ENCODE measurements around the gene IGF1. TPM values are rescaled to one million over a fixed set of nuclear protein-coding genes. Genes with fewer than 3 reads are reported as not detected.
"Not testable (repeated sequence)": the region's sequence is repeated elsewhere in the genome, so short reads cannot be mapped to it uniquely, and the experiment has no call there.

Gene IGF1
- total and polyA plus RNA-seq, 7 donors: 7.4 to 27.1 (median 15.6) TPM

DNA sequence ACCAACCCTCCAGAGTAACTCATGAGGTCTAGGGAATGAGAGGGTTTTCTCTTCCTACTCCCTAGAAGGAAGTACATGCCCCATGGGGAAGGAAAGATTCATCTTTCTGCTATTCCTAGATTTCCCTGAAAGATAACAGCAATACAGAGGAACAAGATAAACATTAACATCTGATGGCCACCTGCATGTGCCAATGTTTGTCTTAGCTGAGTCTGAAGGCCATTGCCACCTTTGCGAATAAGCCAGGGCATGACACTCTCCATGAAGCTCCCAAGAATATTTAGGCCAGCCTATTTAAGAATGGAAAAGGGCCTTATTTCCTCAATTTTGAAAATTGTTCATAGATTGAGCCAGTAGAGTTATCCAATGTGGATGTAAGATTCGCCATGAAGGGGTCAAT lies 26.0 kb downstream of the IGF1 start:
- DNase-seq: no peak
- peak overlapping the region in 1 of 4 donors; percentile 39 for H3K27ac ChIP-seq
- no peaks in the 10 kb centered on the region for H3K4me1 ChIP-seq
- 59 to 83% methylated on average over 2 of the region's 2 CpGs for WGBS, 2 donors
- no peaks in the 10 kb centered on the region for H3K9me3 ChIP-seq
- H3K36me3 ChIP-seq: no peaks in the 10 kb centered on the region
- TF ChIP-seq, protein P1, sequence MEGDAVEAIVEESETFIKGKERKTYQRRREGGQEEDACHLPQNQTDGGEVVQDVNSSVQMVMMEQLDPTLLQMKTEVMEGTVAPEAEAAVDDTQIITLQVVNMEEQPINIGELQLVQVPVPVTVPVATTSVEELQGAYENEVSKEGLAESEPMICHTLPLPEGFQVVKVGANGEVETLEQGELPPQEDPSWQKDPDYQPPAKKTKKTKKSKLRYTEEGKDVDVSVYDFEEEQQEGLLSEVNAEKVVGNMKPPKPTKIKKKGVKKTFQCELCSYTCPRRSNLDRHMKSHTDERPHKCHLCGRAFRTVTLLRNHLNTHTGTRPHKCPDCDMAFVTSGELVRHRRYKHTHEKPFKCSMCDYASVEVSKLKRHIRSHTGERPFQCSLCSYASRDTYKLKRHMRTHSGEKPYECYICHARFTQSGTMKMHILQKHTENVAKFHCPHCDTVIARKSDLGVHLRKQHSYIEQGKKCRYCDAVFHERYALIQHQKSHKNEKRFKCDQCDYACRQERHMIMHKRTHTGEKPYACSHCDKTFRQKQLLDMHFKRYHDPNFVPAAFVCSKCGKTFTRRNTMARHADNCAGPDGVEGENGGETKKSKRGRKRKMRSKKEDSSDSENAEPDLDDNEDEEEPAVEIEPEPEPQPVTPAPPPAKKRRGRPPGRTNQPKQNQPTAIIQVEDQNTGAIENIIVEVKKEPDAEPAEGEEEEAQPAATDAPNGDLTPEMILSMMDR (IDR thresholded peaks at IDR 0.05): no peak
- TF ChIP-seq EP300 (IDR thresholded peaks at IDR 0.05): no peak
- no peak for TF ChIP-seq POLR2A (IDR thresholded peaks at IDR 0.05)
- TF ChIP-seq POLR2AphosphoS5 (IDR thresholded peaks at IDR 0.05): no peak
- no peak overlapping the region for H3K4me3 ChIP-seq
- intact Hi-C loops (cut with DNase I): no loop called here
- no peaks in the 10 kb centered on the region for H3K27me3 ChIP-seq

DNA sequence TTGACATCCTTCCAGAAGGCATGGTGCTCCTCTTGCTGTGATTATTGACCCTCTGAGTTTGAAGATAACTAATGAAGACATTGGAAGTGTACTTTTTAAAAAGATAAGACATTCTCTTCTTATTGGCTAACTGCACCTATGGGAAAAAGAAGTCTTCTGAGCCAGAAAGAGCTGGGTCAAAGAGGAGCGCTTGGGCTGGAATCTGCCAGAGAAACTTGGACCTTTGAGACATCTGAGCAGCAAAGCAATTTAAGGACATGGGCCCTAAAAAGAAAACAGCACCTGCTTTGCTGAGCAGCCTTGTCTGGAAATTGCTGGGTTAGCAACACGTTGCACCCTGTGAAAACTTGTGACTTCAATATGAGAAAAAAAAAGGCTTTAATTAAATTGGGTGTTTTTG lies 27.8 kb downstream of the IGF1 start:
- Histone ChIP-seq H3K9me3 (no peaks in the 10 kb centered on the region), H3K4me1 (no peaks in the 10 kb centered on the region), H3K27me3 (no peaks in the 10 kb centered on the region), H3K4me3 (no peak overlapping the region), H3K27ac (no peak overlapping the region), H3K36me3 (no peaks in the 10 kb centered on the region)
- TF ChIP-seq, protein P1 (IDR thresholded peaks at IDR 0.05): no peak
- TF ChIP-seq EP300 (IDR thresholded peaks at IDR 0.05): no peak
- intact Hi-C loops (cut with DNase I): no loop called here
- WGBS, 2 donors: 73 to 83% methylated on average over 2 of the region's 2 CpGs
- DNase-seq: no peak

DNA sequence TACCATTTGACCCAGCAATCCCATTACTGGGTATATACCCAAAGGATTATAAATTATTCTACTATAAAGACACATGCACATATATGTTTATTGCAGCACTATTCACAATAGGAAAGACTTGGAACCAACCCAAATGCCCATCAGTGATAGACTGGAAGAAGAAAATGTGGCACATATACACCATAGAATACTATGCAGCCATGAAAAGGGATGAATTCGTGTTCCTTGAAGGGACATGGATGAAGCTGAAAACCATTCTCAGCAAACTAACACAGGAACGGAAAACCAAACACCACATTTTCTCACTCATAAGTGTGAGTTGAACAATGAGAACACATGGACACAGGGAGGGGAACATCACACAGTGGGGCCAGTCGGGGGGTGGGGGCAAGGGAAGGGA lies 31.3 kb downstream of the IGF1 start:
- H3K27ac ChIP-seq; intact Hi-C loops (cut with DNase I); H3K27me3 ChIP-seq; H3K36me3 ChIP-seq; H3K4me3 ChIP-seq; H3K9me3 ChIP-seq; DNase-seq; H3K4me1 ChIP-seq: not testable (repeated sequence)
- 90 to 93% methylated on average over 3 of the region's 3 CpGs for WGBS, 2 donors

DNA sequence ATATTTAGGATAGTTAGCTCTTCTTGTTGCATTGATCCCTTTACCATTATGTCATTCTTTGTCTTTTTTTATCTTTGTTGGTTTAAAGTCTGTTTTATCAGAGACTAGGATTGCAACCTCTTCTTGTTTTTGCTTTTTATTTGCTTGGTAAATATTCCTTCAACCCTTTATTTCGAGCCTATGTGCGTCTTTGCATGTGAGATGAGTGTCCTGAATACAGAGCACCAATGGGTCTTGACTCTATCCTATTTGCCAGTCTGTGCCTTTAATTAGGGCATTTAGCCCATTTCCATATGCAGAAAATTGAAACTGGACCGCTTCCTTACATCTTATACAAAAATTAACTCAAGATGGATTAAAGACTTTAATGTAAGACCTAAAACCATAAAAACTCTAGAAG lies 32.9 kb downstream of the IGF1 start:
- intact Hi-C loops (cut with DNase I): not testable (repeated sequence)

DNA sequence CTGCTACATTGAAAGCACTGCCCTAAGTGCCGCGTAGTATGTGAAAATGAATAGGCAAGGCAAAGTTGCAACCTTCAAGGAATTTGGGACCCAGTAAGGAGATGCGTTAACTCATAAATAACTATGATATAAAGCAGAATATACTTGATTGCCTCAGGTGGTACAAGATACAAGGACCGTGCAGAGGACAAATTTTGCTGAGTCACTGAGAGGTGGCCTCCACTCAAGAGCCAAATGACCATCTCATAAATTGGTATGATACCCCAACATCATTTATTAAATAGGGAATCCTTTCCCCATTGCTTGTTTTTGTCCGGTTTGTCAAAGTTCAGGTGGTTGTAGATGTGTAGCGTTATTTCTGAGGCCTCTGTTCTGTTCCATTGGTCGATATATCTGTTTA lies 35.7 kb downstream of the IGF1 start:
- no peaks in the 10 kb centered on the region for H3K27me3 ChIP-seq
- intact Hi-C loops (cut with DNase I): no loop called here
- no peaks in the 10 kb centered on the region for H3K36me3 ChIP-seq
- no peaks in the 10 kb centered on the region for H3K4me1 ChIP-seq
- H3K4me3 ChIP-seq: no peak overlapping the region
- 82 to 86% methylated on average over 7 of the region's 7 CpGs for WGBS, 2 donors
- no peak overlapping the region for H3K27ac ChIP-seq
- no peak for DNase-seq
- TF ChIP-seq POLR2AphosphoS5 (IDR thresholded peaks at IDR 0.05) (no peak), EP300 (IDR thresholded peaks at IDR 0.05) (no peak), POLR2A (IDR thresholded peaks at IDR 0.05) (no peak)
- TF ChIP-seq, protein P1 (IDR thresholded peaks at IDR 0.05): no peak
- H3K9me3 ChIP-seq: no peaks in the 10 kb centered on the region

More for the DNA sequence above, 32.9 kb downstream of the IGF1 start:
- not testable (repeated sequence) for H3K27me3 ChIP-seq, H3K36me3 ChIP-seq, H3K4me3 ChIP-seq, DNase-seq, H3K4me1 ChIP-seq, H3K9me3 ChIP-seq, H3K27ac ChIP-seq
- 67 to 80% methylated on average over 3 of the region's 3 CpGs for WGBS, 2 donors

DNA sequence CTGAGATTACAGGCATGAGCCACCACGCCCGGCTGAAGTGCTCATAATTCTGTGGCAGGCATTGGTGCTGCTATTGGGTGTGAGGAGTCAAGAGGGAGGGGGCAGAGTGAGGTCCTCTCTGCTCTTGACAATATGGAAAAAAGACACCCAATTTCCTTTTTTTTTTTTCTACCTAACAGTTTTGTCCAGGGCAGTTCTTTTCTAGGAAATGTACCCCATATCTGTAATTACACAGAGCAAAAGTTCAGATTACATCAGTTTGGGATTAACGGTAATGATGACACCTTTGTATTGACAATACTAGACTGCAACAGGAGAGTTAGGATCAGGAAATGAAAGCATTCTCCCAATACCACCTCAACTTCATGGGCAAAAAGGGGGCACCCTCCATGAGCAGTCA lies 36.3 kb downstream of the IGF1 start:
- H3K9me3 ChIP-seq: no peaks in the 10 kb centered on the region
- no peak for DNase-seq
- H3K27ac ChIP-seq: no peak overlapping the region
- H3K27me3 ChIP-seq: no peaks in the 10 kb centered on the region
- H3K4me1 ChIP-seq: no peaks in the 10 kb centered on the region
- intact Hi-C loops (cut with DNase I): no loop called here
- no peak for TF ChIP-seq POLR2AphosphoS5 (IDR thresholded peaks at IDR 0.05)
- TF ChIP-seq, protein P1 (IDR thresholded peaks at IDR 0.05): no peak
- TF ChIP-seq POLR2A (IDR thresholded peaks at IDR 0.05): no peak
- no peak for TF ChIP-seq EP300 (IDR thresholded peaks at IDR 0.05)
- H3K4me3 ChIP-seq: no peak overlapping the region
- no peaks in the 10 kb centered on the region for H3K36me3 ChIP-seq
- 83 to 94% methylated on average over 3 of the region's 3 CpGs for WGBS, 2 donors
